Neutrophil (primary cell): ENCODE results near the gene SLC47A2.
"Not testable (repeated sequence)": the region's sequence is repeated elsewhere in the genome, so short reads cannot be mapped to it uniquely, and the experiment has no call there.

Experiments used
- H3K27ac ChIP-seq: fragments of 200-600 bp; sonication (generic); 2 replicates; pipeline ENCODE4 v1.5.1; 2016; ENCODE audit warnings: mild to moderate bottlenecking, moderate library complexity
- H3K27me3 ChIP-seq: fragments of 200-600 bp; sonication (generic); 2 replicates; pipeline ENCODE4 v1.6.0; 2016; ENCODE audit warnings: mild to moderate bottlenecking
- H3K36me3 ChIP-seq: fragments of 200-600 bp; sonication (generic); 2 replicates; pipeline ENCODE4 v1.5.1; 2017
- H3K4me1 ChIP-seq, 2 experiments: fragments of 200-600 bp in 1 of 2; sonication (generic) in 1 of 2; 1 replicate in 1 of 2; 2 replicates in 1 of 2; pipeline versions ENCODE4 v1.5.1 to v1.6.1; 2013 to 2016; ENCODE audit warnings: low read depth in 1 of 2, low read length in 1 of 2, mild to moderate bottlenecking in 1 of 2, moderate library complexity in 1 of 2; ENCODE audit not compliant: control insufficient read depth in 1 of 2, insufficient read depth in 1 of 2
- H3K4me3 ChIP-seq, 2 experiments: fragments of 200-600 bp in 1 of 2; sonication (generic) in 1 of 2; 1 replicate in 1 of 2; 2 replicates in 1 of 2; pipeline ENCODE4 v1.5.1; 2013 to 2016; ENCODE audit warnings: low read depth in 1 of 2, low read length in 1 of 2, mild to moderate bottlenecking in 1 of 2, moderate library complexity in 1 of 2
- H3K9me3 ChIP-seq: fragments of 200-600 bp; sonication (generic); 2 replicates; pipeline ENCODE4 v1.5.1; 2016
- CTCF ChIP-seq: fragments of 200-600 bp; sonication (generic); IDR thresholded peaks from 2 replicates; pipeline ENCODE4 v1.5.1; 2016; ENCODE audit warnings: antibody characterized with exemption

Gene SLC47A2

GRCh38 chr17:19676896-19677295 lies 39.5 kb downstream of the SLC47A2 start:
- Histone ChIP-seq H3K4me1 (no peaks in the 10 kb centered on the region), H3K9me3 (no peaks in the 10 kb centered on the region), H3K36me3 (peaks cover 65% of the 10 kb centered on the region), H3K27me3 (no peaks in the 10 kb centered on the region), H3K4me3 (no peak overlapping the region), H3K27ac (no peak overlapping the region)
- no peak for TF ChIP-seq CTCF

- no peaks in the 10 kb centered on the region for H3K27me3 ChIP-seq
- H3K27ac ChIP-seq, result no peak overlapping the region
- no peaks in the 10 kb centered on the region for H3K4me1 ChIP-seq
- no peak for TF ChIP-seq CTCF
- H3K4me3 ChIP-seq, result no peak overlapping the region
- peaks cover 72% of the 10 kb centered on the region for H3K36me3 ChIP-seq
- no peaks in the 10 kb centered on the region for H3K9me3 ChIP-seq
These were observed 42.8 kb downstream of the SLC47A2 start for GRCh38 chr17:19673623-19674022.

- H3K4me1 ChIP-seq, result no peaks in the 10 kb centered on the region
- no peak for TF ChIP-seq CTCF
- H3K9me3 ChIP-seq, result no peaks in the 10 kb centered on the region
- H3K36me3 ChIP-seq, result peaks cover 65% of the 10 kb centered on the region
- H3K27ac ChIP-seq, result no peak overlapping the region
- H3K27me3 ChIP-seq, result no peaks in the 10 kb centered on the region
- no peak overlapping the region for H3K4me3 ChIP-seq
These were observed 44.2 kb downstream of the SLC47A2 start for GRCh38 chr17:19672009-19672750.

- H3K36me3 ChIP-seq, result peaks cover 58% of the 10 kb centered on the region
- H3K27ac ChIP-seq, result no peak overlapping the region
- no peak overlapping the region for H3K4me3 ChIP-seq
- H3K4me1 ChIP-seq, result no peaks in the 10 kb centered on the region
- H3K27me3 ChIP-seq, result no peaks in the 10 kb centered on the region
- H3K9me3 ChIP-seq, result no peaks in the 10 kb centered on the region
- TF ChIP-seq CTCF, result no peak
These were observed 45.0 kb downstream of the SLC47A2 start for GRCh38 chr17:19671433-19671832.

- Histone ChIP-seq H3K9me3 (no peaks in the 10 kb centered on the region), H3K4me1 (no peaks in the 10 kb centered on the region), H3K4me3 (no peak overlapping the region), H3K27ac (no peak overlapping the region), H3K36me3 (peaks cover 58% of the 10 kb centered on the region), H3K27me3 (no peaks in the 10 kb centered on the region)
- TF ChIP-seq CTCF, result no peak
These were observed 45.5 kb downstream of the SLC47A2 start for GRCh38 chr17:19670908-19671307.

- not testable (repeated sequence) for H3K4me1 ChIP-seq, H3K27ac ChIP-seq, H3K27me3 ChIP-seq, H3K4me3 ChIP-seq, H3K9me3 ChIP-seq
- peaks cover 63% of the 10 kb centered on the region for H3K36me3 ChIP-seq
These were observed 46.7 kb downstream of the SLC47A2 start for GRCh38 chr17:19669680-19670079.
